Left forelimb (tissue), 1 donor: Measurements from ENCODE around the gene ABCA5.

Experiments
- DNase-seq: peaks from one replicate; pipeline ENCODE4 v3.0.0-alpha.2; 2018; ENCODE audit warnings: low spot score

The ABCA5 gene

GRCh38 chr17:69327060-69327831 is at the start of gene ABCA5:
TSS of gene ABCA5 (minus strand) at chr17:69327133. CDS start at chr17:69314415, 12,718 bp downstream.
- DNase-seq: peak; percentile 84

- no peak for DNase-seq
These were observed 48.3 kb upstream of the ABCA5 start for GRCh38 chr17:69375229-69375628.

GRCh38 chr17:69373069-69373468 is 46.1 kb upstream of the ABCA5 start:
- DNase-seq: no peak

- no peak for DNase-seq
These were observed 40.4 kb upstream of the ABCA5 start for GRCh38 chr17:69367298-69367697.

GRCh38 chr17:69363488-69364210 is 36.7 kb upstream of the ABCA5 start:
- DNase-seq: no peak

GRCh38 chr17:69361156-69361555 is 34.2 kb upstream of the ABCA5 start:
- no peak for DNase-seq

- DNase-seq: no peak
These were observed 32.0 kb upstream of the ABCA5 start for GRCh38 chr17:69358688-69359596.

- no peak for DNase-seq
These were observed 30.8 kb upstream of the ABCA5 start for GRCh38 chr17:69357701-69358100.

GRCh38 chr17:69356625-69357024 is 29.7 kb upstream of the ABCA5 start:
- no peak for DNase-seq

GRCh38 chr17:69350911-69351310 is 24.0 kb upstream of the ABCA5 start:
- DNase-seq: no peak

GRCh38 chr17:69348429-69348828 is 21.5 kb upstream of the ABCA5 start:
- DNase-seq: no peak

- DNase-seq: no peak
These were observed 19.8 kb upstream of the ABCA5 start for GRCh38 chr17:69346766-69347165.

GRCh38 chr17:69344939-69345338 is 18.0 kb upstream of the ABCA5 start:
- DNase-seq: no peak

GRCh38 chr17:69342896-69343644 is 16.1 kb upstream of the ABCA5 start:
- no peak for DNase-seq

- no peak for DNase-seq
These were observed 13.0 kb upstream of the ABCA5 start for GRCh38 chr17:69339937-69340336.

- no peak for DNase-seq
These were observed 10.1 kb upstream of the ABCA5 start for GRCh38 chr17:69336996-69337395.

GRCh38 chr17:69336580-69336979 is 9.6 kb upstream of the ABCA5 start:
- DNase-seq: no peak

GRCh38 chr17:69335058-69335457 is 8.1 kb upstream of the ABCA5 start:
- DNase-seq: no peak

GRCh38 chr17:69333561-69333960 is 6.6 kb upstream of the ABCA5 start:
- DNase-seq: no peak

- no peak for DNase-seq
These were observed 4.8 kb upstream of the ABCA5 start for GRCh38 chr17:69331756-69332155.

GRCh38 chr17:69326377-69327059 is 415 bp downstream of the ABCA5 start:
- DNase-seq: no peak
